BLaER1 treated with 17β-estradiol and CSF1 and Interleukin-3, amounts not matched to agents 10 nM and 100 nM (cell line): ENCODE data around the gene GRM5.

ENCODE experiments used
- H3K27ac ChIP-seq, 11 experiments: shearing (Covaris generic); formaldehyde crosslinking; 2 replicates each; pipeline ENCODE4 v1.8.1; 2022
- H3K27me3 ChIP-seq, 11 experiments: shearing (Covaris generic); formaldehyde crosslinking; 2 replicates each; pipeline ENCODE4 v1.8.1; 2022
- H3K36me3 ChIP-seq, 11 experiments: shearing (Covaris generic); formaldehyde crosslinking; 2 replicates each; pipeline ENCODE4 v1.8.1; 2022
- H3K4me1 ChIP-seq, 10 experiments: shearing (Covaris generic); formaldehyde crosslinking; 2 replicates each; pipeline ENCODE4 v1.8.1; 2022
- H3K4me2 ChIP-seq, 11 experiments: shearing (Covaris generic); formaldehyde crosslinking; 2 replicates each; pipeline ENCODE4 v1.8.1; 2022
- H3K4me3 ChIP-seq, 10 experiments: shearing (Covaris generic); formaldehyde crosslinking; 2 replicates each; pipeline ENCODE4 v1.8.1; 2022
- H3K9ac ChIP-seq, 11 experiments: shearing (Covaris generic); formaldehyde crosslinking; 2 replicates each; pipeline ENCODE4 v1.8.1; 2022
- H3K9me3 ChIP-seq, 11 experiments: shearing (Covaris generic); formaldehyde crosslinking; replicated peaks in 1 of 11; 2 replicates each; pipeline ENCODE4 v1.8.1; 2022
- H4K20me1 ChIP-seq, 11 experiments: shearing (Covaris generic); formaldehyde crosslinking; 2 replicates each; pipeline ENCODE4 v1.8.1; 2022
- Cebpa-rat ChIP-seq, 11 experiments: shearing (Covaris generic); IDR thresholded peaks; 2 replicates each; pipeline ENCODE4 v1.8.1; 2022

GRM5 gene

DNA sequence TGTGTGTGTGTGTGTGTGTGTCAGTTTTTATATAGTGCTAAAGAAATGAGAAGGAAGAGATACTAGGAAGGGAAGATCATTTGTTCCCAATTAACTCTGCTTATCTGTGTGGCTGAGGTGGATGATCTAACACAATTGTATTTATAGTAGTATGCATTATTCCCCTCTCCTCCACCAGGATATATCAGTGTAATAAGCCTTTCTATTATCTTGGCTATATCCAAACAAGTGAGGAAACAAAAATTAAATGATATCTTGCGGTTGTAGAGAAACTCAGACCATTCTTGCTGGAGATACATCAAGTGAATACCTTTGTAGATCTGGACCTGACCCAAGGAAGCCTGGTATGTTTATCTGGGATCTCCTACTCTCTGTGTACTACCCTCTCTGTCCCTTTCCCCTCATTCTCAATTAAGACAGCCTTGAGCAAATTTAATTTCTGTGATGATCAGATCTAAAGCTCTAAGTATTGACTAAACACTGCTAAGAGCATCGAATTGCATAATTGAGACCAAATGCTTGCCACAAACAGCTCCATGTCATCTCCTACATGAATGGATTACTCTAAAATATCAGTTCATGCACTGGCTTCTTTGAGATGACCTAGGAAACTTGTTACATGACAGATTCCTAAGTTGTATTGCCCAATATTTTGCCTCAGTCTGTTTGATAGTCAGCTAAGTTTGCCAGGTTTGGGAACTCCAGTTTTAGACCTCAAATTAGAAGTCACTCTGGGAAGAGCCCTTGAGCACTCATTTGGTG lies 543.0 kb downstream of the GRM5 start:
- no peaks in the 10 kb centered on the region for H3K4me1 ChIP-seq
- no peaks in the 10 kb centered on the region for H3K36me3 ChIP-seq
- no peaks in the 10 kb centered on the region for H3K27me3 ChIP-seq
- H3K9ac ChIP-seq: no peak overlapping the region
- no peaks in the 10 kb centered on the region for H4K20me1 ChIP-seq
- no peak overlapping the region for H3K4me3 ChIP-seq
- H3K9me3 ChIP-seq: no peaks in the 10 kb centered on the region; a peak in 1 of 22 replicates
- no peak for TF ChIP-seq Cebpa-rat (IDR thresholded peaks at IDR 0.05)
- no peak overlapping the region for H3K4me2 ChIP-seq
- H3K27ac ChIP-seq: no peak overlapping the region

DNA sequence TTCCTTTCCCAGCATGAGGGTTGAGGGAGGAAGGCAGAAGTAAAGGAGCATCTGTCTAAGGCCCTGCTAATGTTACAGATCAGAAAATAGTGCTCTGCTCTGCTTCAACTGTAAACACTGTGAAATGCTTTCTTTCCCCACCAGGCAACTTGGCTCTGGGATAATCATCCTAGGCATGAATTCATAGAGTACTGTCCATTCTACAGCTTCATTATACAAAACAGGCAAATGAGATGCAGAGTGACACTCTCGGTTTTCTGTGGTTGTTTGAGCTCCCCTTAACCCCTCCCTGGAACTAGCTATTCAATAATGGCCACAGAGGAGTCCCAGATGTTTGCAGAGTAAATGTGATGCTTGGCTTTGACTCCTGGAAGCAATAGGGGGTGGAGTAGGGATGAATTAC lies 544.0 kb downstream of the GRM5 start:
- no peak for TF ChIP-seq Cebpa-rat (IDR thresholded peaks at IDR 0.05)
- no peaks in the 10 kb centered on the region for H3K36me3 ChIP-seq
- no peaks in the 10 kb centered on the region for H4K20me1 ChIP-seq
- no peaks in the 10 kb centered on the region for H3K4me1 ChIP-seq
- no peak overlapping the region for H3K27ac ChIP-seq
- H3K9me3 ChIP-seq: no peaks in the 10 kb centered on the region; a peak in 1 of 22 replicates
- no peak overlapping the region for H3K4me3 ChIP-seq
- no peak overlapping the region for H3K9ac ChIP-seq
- no peak overlapping the region for H3K4me2 ChIP-seq
- no peaks in the 10 kb centered on the region for H3K27me3 ChIP-seq

DNA sequence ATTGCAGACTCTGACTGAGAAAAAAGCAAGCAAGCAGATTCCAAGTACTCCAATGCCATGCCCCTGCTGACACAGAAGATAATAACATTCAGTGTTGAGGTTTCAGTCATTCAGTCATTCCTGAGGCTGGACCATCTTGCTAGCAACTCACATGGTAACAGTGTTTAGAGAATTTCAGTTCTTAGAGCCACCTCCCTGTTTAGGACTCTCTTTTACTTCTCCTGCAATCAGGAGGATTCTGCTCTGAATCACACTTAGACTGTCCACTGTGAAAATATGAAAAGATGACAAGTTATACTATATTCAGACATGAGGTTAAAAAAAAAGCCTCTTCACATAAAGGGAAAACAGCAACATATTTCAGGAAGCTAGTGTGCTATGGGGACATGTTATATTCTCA lies 544.4 kb downstream of the GRM5 start:
- H3K9ac ChIP-seq: no peak overlapping the region
- H3K4me2 ChIP-seq: no peak overlapping the region
- H3K4me3 ChIP-seq: no peak overlapping the region
- H3K27ac ChIP-seq: no peak overlapping the region
- H3K27me3 ChIP-seq: no peaks in the 10 kb centered on the region
- no peaks in the 10 kb centered on the region; a peak in 1 of 22 replicates for H3K9me3 ChIP-seq
- no peak for TF ChIP-seq Cebpa-rat (IDR thresholded peaks at IDR 0.05)
- no peaks in the 10 kb centered on the region for H3K36me3 ChIP-seq
- H3K4me1 ChIP-seq: no peaks in the 10 kb centered on the region
- H4K20me1 ChIP-seq: no peaks in the 10 kb centered on the region

DNA sequence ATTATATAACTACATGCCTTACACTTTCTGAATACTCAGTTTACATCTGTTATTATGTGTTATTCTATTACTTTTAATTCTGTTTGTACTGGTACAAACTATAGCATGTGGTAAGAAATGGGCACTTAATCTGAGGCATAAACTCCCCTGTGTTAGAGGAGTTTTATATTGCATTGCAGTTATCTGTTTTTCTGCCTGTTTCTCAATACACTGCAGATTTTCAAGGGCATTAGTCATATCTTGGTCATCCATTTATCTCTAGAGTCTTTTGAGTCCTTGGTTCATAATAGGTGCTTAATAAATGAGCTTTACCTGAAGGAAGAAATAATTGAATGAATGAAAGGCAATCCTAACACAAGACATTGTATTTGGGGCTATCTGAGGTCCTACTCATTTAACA lies 545.4 kb downstream of the GRM5 start:
- H4K20me1 ChIP-seq: no peaks in the 10 kb centered on the region
- H3K9ac ChIP-seq: no peak overlapping the region
- H3K36me3 ChIP-seq: no peaks in the 10 kb centered on the region
- H3K4me3 ChIP-seq: no peak overlapping the region
- no peaks in the 10 kb centered on the region for H3K27me3 ChIP-seq
- no peaks in the 10 kb centered on the region; a peak in 1 of 22 replicates for H3K9me3 ChIP-seq
- H3K27ac ChIP-seq: no peak overlapping the region
- H3K4me1 ChIP-seq: no peaks in the 10 kb centered on the region
- no peak overlapping the region for H3K4me2 ChIP-seq
- no peak for TF ChIP-seq Cebpa-rat (IDR thresholded peaks at IDR 0.05)

DNA sequence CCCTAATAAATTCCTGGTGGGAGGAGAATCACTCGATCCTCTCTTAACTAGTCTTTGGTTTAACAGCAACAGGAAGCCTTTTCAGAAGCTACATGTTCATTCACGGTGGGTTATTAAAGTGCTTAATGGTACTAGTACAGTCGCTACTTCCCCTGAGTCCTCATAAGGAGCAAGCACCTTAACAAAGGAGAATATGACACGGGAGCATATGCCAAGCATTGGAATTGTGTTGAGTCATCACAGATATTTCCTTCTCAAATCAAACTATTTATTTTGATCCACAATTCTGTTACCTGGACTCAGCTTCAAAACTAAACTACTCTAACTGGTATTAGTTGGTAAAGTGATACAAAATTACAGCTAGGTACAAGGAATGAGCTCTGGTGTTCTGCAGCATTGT lies 550.8 kb downstream of the GRM5 start:
- no peaks in the 10 kb centered on the region for H4K20me1 ChIP-seq
- H3K9ac ChIP-seq: no peak overlapping the region
- H3K9me3 ChIP-seq: 0 out of 22 replicates have a peak, but pooled peaks cover 0 to under 1% (median 0%) of the 10 kb centered on the region in 11 experiments
- H3K4me2 ChIP-seq: no peak overlapping the region
- H3K27me3 ChIP-seq: no peaks in the 10 kb centered on the region
- no peak overlapping the region for H3K4me3 ChIP-seq
- TF ChIP-seq Cebpa-rat (IDR thresholded peaks at IDR 0.05): no peak
- no peaks in the 10 kb centered on the region for H3K4me1 ChIP-seq
- H3K27ac ChIP-seq: no peak overlapping the region
- H3K36me3 ChIP-seq: no peaks in the 10 kb centered on the region

DNA sequence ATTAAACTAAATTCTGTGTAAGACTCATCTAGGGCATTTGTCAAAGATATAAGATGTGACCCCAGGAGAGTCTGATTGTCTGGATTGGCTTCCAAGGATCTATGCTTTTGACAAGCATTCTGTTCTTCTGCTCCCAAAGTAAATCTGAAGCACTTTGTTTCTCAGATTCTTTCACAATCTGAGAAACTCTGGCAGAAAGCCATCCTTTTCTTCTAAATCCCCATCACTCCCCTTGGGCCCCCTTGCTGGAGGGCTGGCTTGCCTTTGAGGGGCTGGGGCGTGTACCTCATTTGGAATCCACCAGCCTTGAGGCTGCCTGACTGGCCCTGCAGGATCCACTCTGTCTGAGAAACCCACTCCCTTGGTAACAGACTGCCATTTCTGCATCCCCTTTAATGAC lies 554.8 kb downstream of the GRM5 start:
- TF ChIP-seq Cebpa-rat (IDR thresholded peaks at IDR 0.05): no peak
- Histone ChIP-seq H3K4me3 (no peak overlapping the region), H3K9ac (no peak overlapping the region), H3K27ac (no peak overlapping the region), H3K4me2 (no peak overlapping the region), H4K20me1 (no peaks in the 10 kb centered on the region), H3K9me3 (peaks cover 15 to 24% (median 19%) of the 10 kb centered on the region in 11 experiments), H3K27me3 (no peaks in the 10 kb centered on the region), H3K4me1 (no peaks in the 10 kb centered on the region), H3K36me3 (no peaks in the 10 kb centered on the region)

DNA sequence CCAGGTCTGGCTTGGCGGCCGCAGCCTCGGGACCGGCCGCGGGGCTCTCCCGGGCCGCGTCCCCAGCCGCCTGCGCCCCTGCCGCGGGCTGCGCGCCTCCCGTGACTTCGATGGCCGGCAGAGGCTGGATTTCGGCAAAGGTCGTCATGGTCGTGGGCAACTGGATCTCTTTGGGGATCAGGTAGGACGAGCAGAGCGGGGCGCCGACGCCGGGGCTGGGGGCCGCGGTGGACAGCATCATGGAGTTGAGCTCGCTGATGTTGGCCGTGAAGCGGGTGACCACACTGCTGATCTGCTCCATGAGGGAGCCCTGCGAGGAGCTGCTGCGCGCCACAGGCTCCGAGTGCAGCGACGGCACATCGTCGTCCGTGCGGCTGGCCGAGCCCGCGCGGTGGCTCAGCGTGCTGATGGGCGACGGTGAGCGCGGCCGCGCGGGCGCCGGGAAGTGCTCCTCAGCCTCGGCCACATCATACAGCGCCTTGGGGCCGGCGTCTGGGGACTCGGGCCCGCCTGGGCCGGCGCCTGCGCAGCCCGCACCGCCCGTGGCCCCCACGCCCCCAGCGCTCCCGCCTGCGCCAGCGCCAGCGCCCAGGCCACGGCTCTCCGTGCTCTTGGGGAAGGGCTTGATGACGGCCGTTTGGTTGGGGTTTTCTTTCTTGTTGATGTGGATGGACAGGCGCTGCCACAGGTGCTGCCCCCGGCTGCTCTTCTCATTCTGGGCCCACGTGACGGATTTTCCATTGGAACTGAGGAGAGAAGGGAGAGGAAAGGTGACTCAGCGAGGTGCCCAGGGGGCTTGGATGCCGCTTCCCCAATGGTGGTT lies 556.8 kb downstream of the GRM5 start:
- no peak overlapping the region for H3K9ac ChIP-seq

DNA sequence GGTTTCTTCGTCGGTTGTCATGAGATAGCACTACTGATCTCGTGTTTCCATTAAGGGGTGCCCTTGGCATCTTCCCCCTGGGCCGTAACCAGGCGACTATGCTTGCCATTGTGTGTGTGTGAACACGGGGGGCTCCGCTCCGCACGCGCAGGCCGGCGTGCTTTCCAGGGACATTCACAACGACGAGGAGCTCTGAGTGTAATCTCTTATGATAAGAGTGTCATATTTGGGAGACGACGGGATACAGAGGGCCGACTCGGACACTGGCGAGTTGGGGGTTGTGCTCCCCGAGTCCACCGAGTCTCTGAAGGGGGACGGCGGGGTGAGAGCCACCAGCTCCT lies 557.4 kb downstream of the GRM5 start:
- Histone ChIP-seq H3K36me3 (no peaks in the 10 kb centered on the region), H3K9ac (no peak overlapping the region), H4K20me1 (no peaks in the 10 kb centered on the region), H3K4me1 (no peaks in the 10 kb centered on the region), H3K4me3 (no peak overlapping the region), H3K27ac (no peak overlapping the region), H3K9me3 (peaks cover 15 to 24% (median 19%) of the 10 kb centered on the region in 11 experiments), H3K4me2 (no peak overlapping the region), H3K27me3 (no peaks in the 10 kb centered on the region)
- no peak for TF ChIP-seq Cebpa-rat (IDR thresholded peaks at IDR 0.05)

More for the DNA sequence above, 556.8 kb downstream of the GRM5 start:
- TF ChIP-seq Cebpa-rat (IDR thresholded peaks at IDR 0.05): no peak
- Histone ChIP-seq H3K4me1 (no peaks in the 10 kb centered on the region), H3K9me3 (peaks cover 15 to 24% (median 19%) of the 10 kb centered on the region in 11 experiments), H4K20me1 (no peaks in the 10 kb centered on the region), H3K27ac (no peak overlapping the region), H3K36me3 (no peaks in the 10 kb centered on the region), H3K27me3 (no peaks in the 10 kb centered on the region), H3K4me3 (no peak overlapping the region), H3K4me2 (no peak overlapping the region)

DNA sequence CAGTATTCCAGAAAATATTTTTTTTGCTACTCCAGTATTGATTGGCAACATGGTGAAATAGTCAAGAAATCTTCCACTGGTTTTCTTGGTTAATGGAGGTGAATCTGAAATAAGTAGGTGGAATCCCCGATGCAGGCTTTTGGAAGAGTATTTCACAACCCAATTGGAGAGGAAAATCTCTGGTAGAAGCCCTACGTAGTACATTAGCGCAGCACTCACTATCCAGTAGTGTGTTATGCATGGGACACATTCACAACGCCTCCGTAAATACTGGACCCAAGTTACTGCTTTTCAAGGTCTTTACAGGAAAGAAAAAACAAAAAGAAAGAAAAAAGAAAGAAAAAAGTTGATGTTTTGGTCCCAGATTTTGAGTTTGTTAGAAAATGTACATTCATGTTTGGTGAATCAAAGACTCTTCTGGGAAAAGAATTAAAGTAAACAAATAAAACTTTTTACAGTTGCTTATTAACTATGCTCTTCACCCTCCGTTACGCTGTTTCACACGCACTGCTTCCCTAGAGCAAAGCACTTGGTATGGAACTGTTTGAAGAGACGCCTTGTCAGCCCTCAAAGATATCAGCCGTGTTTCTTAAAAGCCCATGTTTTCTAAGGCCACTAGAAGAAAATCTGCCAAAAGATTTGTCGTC lies 557.9 kb downstream of the GRM5 start:
- H3K27ac ChIP-seq: no peak overlapping the region
- H3K4me2 ChIP-seq: no peak overlapping the region
- H3K4me1 ChIP-seq: no peaks in the 10 kb centered on the region
- H4K20me1 ChIP-seq: no peaks in the 10 kb centered on the region
- peaks cover 15 to 24% (median 19%) of the 10 kb centered on the region in 11 experiments for H3K9me3 ChIP-seq
- H3K4me3 ChIP-seq: no peak overlapping the region
- no peak for TF ChIP-seq Cebpa-rat (IDR thresholded peaks at IDR 0.05)
- H3K36me3 ChIP-seq: no peaks in the 10 kb centered on the region
- H3K27me3 ChIP-seq: no peaks in the 10 kb centered on the region
- H3K9ac ChIP-seq: no peak overlapping the region
